Umbilical cord (tissue), 2 donors: ENCODE data around the gene TCHH. TPM values are rescaled to one million over a fixed set of nuclear protein-coding genes. Genes with fewer than 3 reads are reported as not detected.
"Not testable (repeated sequence)": the region's sequence is repeated elsewhere in the genome, so short reads cannot be mapped to it uniquely, and the experiment has no call there.

Experiments used
- DNase-seq: peaks from one replicate; pipeline ENCODE4 v3.0.0-alpha.2; 2015; ENCODE audit warnings: low spot score
- total RNA-seq: library from RNA; depleted of rRNA; stranded (reverse); fragments of >200 nt; gene quantifications from one replicate; pipeline ENCODE4 v1.2.3, GENCODE V29; 2014; ENCODE audit warnings: low replicate concordance; ENCODE audit not compliant: insufficient read depth

TCHH gene
- total RNA-seq, 1 donor from 2014 or later, result 0.96 TPM

DNA sequence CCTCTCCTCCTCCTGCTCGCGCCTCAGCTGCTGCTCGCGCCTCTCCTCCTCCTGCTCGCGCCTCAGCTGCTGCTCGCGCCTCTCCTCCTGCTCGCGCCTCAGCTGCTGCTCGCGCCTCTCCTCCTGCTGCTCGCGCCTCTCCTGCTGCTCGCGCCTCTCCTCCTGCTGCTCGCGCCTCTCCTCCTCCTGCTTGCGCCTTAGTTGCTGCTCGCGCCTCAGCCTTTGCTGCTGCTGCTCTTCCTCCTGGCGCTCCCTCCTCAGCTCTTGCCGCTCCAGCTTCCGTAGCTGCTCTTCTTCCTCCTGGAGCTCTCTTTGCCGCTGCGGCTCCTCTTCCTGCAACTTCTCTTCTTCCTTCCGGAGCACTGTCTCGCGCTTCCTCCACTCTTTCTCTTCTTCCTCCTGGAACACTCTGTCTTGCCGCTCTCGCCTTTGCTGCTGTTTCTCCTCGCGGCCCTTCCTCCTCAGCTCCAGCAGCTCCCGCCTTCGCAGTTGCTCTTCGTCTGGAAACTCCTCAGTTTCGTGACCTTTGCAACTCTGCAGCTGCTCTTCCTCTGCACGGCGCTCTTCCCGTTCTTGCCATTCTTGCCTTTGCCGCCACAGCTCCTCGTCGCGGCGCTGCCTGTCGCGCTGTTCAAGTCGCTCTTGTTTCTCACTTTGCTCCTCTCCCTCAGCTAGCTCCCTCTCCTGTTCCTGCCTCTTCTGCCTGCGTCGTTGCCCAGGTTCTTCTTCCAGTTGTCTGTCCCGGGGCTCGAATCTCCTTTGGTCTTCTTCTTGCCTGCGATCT is 3.0 kb downstream of the TCHH start:
- peak; percentile 9 for DNase-seq

DNA sequence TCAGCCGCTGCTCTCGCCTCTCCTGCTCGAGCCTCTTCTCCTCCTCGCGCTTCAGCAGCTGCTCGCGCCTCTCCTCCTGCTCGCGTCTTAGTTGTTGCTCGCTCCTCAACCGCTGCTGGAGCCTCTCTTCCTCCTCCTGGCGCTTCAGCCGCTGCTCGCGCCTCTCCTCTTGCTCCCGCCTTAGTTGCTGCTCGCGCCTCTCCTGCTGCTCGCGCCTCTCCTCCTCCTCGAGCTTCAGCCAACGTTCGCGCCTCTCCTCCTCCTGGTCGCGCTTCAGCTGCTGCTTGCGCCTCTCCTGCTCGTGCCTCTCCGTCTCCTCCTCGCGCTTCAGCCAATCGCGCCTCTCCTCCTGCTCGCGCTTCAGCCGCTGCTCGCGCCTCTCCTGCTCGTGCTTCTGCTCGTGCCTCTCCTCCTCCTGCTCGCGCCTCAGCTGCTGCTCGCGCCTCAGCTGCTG is 3.7 kb downstream of the TCHH start:
- DNase-seq, result peak; percentile 11

DNA sequence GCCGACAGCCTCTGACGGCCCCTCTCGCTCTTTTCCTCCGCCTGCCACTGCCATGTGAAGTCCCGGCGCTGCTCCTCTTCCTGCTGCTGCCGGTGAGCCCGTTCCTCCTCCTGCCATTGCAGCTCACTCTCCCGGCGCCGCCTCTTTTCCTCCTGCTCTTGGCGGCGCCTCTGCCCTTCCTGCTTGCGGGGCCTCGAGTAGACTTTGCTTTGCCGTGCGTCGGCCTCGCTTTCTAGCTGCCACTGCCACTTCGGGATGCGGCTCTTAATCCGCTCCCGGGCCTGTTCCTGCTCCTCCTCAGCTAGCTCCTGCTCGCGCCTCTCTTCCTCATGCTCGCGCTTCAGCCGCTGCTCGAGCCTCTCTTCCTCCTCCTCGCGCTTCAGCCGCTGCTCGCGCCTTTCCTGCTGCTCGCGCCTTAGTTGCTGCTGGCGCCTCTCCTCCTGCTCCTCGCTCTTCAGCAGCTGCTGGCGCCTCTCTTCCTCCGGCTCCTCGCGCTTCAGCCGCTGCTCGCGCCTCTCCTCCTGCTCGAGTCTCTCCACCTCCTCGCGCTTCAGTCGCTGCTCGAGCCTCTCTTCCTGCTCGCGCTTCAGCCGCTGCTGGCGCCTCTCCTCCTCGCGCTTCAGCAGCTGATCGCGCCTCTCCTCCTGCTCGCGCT is 4.3 kb downstream of the TCHH start:
- DNase-seq, result peak; percentile 23

GRCh38 chr1:152110365-152110859 is 4.8 kb downstream of the TCHH start:
- DNase-seq, result peak; percentile 20

DNA sequence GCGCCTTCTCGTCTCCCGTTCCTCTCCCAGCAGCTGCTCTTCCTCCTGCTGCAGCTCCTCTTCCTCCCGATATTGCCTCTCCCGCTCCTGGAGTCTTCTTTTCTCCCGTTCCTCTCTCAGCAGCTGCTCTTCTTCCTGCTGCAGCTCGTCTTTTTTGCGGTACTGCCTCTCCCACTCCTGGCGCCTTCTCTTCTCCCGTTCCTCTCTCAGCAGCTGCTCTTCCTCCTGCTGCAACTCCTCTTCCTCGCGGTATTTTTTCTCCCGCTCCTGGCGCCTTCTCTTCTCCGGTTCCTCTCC is 5.3 kb downstream of the TCHH start:
- DNase-seq, result no peak

DNA sequence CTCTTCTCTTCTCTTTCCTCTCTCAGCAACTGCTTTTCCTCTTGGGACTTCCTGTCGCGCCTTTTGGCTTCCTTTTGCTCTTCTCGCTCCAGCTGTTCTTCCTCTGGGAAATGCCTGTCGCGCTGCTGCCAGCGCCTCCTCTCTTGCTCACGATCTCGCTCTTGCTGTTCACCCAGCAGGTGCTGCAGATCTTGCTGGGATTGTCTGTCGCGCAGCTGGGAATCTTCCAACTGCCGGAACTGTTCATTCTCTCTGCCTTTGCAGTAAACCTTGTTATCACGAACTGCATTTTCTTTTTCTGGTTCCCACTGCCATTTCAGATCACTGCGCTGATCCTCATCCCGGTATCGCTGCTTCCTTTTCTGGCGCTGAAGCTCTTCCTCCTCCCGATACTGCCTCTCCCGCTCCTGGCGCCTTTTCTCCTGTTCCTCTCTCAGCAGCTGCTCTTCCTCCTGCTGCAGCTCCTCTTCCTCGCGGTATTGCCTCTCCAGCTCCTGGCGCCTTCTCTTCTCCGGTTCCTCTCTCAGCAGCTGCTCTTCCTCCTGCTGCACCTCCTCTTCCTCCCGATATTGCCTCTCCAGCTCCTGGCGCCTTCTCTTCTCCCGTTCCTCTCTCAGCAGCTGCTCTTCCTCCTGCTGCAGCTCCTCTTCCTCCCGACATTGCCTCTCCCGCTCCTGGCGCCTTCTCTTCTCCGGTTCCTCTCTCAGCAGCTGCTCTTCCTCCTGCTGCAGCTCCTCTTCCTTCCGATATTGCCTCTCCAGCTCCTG is 5.8 kb downstream of the TCHH start:
- DNase-seq, result peak; percentile 1

DNA sequence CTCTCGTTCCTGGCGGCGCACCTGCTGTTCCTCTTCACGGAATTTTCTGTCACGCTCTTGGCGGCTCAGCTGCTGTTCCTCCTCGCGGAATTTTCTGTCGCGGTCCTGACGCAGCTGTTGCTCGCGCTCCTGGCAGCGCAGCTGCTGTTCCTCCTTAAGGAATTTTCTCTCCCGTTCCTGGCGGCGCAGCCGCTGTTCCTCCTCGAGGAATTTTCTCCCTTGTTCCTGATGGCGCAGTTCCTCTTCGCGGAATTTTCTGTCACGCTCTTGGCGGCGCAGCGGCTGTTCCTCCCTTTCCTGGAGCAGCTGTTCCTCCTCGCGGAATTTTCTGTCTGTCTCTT is 6.4 kb downstream of the TCHH start:
- no peak for DNase-seq

GRCh38 chr1:152107984-152108881 is 7.0 kb downstream of the TCHH start:
- peak; percentile 1 for DNase-seq

DNA sequence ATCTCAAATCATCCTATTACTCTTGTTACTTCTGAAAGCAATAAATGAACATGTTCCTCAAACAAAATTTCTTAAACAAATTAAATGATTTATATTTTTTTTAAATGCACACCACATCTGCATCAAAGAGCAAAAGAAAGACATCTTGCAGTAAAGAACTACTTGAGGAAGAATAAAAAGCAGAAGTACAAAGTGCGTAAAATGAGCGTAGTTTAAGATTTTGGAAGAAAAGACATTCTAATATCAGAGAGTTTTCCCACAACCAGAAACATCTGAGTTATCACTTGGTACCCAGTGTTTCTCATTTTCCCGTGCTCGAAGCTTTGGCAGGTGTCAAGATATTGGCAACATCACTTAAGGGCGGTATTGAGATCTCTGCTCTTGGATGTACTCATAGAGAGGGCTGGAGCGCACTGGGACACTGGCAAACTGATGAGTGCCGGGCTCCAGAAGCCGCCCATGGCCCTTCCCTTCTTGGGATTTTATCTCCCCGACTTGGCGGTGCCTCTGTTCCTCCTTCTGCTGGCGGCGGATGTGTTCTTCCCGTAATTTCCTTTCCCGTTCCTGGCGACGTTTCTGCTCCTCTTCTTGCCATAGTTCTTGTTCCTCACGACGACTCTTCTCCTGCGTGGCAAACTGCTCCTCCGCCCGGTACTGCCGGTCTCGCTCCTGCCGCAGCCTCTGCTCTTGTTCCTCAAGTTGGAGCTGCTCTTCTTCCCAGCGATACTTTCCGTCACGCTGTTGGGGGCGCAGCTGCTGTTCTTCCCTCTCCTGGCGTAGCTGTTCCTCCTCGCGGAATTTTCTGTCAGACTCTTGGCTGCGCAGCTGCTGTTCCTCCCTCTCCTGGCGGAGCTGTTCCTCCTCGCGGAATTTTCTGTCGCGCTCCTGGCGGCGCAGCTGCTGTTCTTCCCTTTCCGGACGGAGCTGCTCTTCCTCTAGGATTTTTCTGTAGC is 7.9 kb downstream of the TCHH start:
- no peak for DNase-seq

DNA sequence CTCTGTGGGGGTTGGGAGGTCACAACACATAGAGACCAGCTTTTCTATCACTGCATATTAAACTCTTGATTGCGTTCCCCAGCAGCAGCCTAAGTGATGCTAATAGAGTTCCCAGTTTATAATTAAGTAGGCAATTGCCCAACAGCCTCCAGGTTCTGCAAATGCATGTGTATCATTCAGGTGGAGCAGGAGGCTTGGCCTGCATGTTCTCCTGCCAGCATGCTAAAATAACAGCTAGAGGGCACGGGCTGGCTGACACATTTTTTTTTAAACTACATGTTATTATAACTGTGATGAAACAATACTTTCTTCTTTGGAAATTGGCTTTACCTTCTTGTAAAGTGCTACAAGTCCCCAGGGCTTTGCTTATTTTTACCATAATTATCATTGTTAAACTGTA is 10.4 kb downstream of the TCHH start:
- DNase-seq, result no peak

DNA sequence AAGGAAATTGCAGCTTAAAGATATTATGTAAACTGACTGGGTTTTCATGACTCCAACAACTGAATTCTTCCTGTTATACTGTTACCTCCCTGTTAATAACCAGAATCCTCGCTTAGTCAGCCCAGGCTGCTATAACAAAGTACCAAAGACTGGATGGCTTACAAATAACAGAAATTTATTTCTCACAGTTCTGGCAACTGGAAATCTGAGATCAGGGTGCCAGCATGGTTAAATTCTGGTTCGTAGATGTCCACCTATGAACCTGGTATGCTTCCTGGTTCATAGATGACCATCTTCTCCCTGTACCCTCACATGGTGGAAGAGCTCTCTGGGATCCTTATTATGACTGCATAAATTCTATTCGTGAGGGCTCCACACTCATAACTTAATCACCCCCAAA is 18.3 kb downstream of the TCHH start:
- DNase-seq, result no peak

DNA sequence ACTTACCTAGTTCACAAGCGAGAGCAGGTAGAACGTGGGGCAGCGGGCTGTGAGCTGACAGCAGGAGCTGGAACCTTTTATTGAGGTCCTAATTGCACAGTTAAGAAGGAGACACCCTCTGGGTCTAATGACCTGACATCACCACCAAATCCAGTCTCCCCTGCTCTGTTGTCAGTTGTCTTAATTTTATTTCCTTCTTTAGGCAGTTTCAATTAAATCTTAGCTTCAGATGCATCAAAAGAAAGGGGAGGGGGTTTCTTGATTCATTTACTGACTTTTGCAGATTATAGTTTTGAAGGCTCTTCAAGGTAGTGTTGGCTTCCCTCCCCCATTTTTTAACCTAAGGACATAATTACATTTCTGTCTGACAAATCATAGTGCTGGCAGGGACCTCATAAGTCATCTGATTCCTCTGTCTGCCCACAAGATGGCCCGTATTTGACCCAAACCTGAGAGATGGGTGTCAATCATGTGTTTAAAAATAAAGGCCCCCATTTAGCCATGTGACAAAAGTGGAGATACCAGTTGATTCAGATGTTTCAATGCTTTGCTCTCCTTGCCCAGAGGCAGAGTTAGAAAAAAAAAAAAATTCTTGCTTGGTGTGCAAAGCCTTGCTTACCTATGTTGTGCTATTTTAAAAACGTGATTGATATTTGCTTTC is 26.1 kb downstream of the TCHH start, which contains the start of gene TCHHL1:
Gene TCHHL1, minus strand, starts transcription at position 51 of the 661 bp plus-strand sequence. CDS start 921 bp downstream, outside the sequence.
- no peak for DNase-seq

DNA sequence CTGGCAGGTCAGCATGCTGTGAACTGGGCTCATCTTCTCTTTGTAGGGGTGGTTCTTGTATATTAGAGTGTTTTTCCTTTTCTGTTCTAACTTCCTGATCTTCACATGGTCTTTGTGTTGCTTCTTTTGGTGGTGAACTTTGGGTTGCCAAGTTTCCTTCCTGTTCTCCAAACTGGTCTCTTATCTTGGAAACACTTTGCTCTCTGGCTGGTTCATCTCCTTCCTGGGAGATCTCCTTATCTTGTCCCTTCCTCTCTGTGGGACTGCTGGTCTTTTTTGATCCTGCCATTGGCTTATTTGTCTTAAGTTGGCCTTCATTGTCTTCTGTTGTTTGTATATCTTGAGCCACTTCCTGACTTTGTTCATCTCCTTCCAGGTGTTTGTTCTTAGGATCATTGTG is 28.5 kb downstream of the TCHH start:
- no peak for DNase-seq

- DNase-seq, result no peak
Measured at GRCh38 chr1:152084853-152085252, 30.4 kb downstream of the TCHH start.

DNA sequence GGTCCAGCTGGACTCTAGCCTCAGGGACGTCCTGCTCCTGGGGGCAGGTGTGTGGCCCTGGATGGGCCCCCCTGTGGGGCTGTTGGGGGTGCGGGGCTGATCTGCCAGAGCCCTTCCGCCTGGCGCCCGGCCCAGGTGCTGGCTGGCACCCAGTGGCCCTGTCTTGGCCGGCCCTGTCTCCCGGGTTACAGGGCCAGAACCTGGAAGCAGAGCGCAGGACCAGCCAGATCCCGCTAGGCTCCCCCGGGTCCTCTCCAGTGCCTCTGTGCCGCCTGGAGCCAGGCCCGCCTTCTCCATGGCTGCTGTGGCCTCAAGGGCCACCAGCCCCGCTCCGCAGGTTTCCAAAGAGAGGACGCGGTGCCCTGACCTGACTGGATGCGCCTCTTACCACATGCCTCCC is 34.2 kb downstream of the TCHH start:
- DNase-seq, result not testable (repeated sequence)

DNA sequence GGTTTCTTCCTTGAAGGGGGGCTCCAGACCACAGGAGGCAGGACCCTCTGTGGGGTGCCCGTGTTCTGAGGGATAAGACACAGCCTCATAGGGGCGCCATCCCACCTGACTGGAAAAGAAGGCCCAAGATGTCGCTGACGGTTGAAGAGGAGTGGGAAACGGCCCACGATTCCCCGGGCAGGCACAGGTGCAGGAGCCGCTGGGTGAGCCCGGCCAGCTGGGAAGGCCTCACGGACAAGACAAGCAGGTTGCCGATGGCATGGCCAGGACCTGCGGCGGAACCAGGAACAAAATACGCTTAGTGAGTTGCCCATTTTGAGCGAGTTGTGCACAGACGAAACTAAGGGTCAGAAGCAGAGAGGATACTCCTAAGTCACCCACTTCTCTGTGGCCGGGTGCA is 34.8 kb downstream of the TCHH start:
- DNase-seq, result not testable (repeated sequence)

GRCh38 chr1:152078831-152079441 is 36.3 kb downstream of the TCHH start:
- DNase-seq, result no peak

DNA sequence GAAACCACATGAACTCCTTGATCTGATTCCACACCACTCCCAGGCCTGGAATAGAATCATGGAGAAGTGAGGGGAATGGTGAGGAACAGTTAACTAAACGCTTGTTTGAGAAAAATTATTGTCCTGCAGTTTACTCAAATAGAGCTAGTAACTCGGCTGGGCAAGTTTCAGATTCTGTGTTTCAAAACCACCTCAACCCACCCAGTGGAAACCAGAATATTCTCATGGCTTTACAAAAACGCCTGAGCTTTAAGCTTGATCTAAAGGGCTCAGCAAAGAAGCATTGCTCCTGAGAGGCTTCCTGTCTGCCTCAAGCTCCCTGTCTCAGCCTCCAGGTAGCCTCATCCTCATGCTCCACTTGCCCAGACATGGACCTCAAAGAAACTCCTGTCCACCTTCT is 42.9 kb downstream of the TCHH start:
- DNase-seq, result no peak

DNA sequence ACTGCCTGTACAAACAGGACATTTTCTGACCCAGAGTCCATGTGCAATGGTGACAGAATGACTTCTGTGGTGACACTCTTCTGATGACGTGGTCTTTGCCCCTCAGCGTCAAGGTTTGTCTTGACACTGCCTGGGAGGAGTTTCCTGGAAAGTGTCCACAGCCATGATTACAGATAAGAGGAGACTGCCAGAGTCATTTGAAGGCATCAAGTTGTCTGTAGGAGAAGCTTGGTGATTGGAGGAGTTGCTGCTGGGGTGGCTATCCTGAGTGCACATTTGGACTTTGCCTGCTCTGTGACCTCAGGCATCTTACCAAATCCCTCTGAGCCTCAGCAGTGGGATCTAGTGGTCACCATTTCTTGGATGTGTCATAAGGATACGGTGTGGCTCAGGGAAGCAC is 44.1 kb downstream of the TCHH start:
- DNase-seq, result no peak
